Epidermal melanocyte (primary cell): Measurements from ENCODE around the gene PARD6B.

Experiments used
- DNase-seq: peaks from one replicate; pipeline ENCODE4 v3.0.0; 2011; ENCODE audit warnings: low spot score; ENCODE audit not compliant: insufficient read length

Gene PARD6B

DNA sequence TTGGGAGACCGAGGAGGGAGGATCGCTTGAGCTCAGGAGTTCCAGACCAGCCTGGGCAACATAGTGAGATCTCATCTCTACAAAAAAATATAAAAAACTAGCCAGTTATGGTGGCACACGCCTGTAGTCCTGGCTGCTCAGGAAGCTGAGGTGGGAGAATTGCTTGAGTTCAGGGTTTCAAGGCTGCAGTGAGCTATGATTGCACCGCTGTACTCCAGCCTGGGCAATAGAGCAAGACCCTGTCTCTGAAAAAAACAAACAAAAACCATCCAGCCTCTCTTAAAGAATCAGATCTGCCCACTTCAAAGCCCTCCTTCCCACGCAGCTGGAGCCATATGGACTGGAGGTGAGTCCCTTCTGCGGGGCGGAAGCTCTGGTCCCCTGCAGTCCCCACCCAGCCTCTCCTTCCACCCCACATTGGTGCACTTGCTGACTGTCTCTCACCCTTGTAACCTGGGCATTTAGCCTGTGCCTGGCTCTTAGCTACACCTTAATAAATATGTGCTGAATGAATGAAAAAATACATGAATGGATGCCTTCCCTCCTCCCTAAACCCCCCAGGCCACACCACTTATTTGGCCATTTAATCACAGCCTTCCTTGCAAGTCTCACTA is 7.2 kb upstream of the PARD6B start:
- DNase-seq: no peak

DNA sequence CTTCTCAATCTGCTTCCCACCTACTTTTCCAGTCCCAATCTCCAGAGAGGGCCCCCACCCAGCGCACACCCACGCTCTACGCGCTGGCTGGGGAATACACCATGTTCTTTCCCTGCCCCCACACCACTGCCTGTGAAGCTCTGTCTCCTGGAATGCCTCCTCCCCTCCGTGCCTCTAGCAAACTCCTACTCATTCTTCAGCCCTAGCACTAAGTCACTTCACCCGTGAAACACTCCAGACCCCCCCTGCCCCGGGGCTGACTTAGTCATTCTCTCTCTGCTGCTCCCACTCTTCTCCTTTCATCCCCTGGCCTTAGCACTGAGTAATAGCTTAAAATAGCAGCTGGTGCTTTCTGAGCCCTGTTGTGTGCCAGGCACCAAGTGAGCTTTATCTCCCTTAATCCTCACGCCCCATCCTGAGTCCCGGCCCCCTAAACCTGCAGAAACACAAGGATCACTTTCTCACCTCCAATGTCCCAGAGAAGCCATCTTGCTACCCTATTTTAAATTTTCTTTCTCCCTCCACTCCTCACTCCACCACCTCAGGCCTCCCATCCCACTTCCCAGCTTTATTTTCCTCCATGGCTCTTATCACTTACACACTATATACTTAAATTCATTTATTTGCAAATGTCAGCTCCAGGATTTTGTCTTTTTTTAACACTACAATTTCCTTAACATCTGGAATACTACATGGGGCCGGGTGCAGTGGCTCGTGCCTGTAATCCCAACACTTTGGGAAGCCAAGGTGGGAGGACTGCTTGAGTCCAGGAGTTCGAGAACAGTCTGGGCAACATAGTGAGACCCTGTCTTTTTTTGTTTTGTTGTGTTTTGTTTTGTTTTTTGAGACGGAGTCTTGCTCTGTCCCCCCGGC is 6.3 kb upstream of the PARD6B start:
- peak; percentile 37 for DNase-seq

DNA sequence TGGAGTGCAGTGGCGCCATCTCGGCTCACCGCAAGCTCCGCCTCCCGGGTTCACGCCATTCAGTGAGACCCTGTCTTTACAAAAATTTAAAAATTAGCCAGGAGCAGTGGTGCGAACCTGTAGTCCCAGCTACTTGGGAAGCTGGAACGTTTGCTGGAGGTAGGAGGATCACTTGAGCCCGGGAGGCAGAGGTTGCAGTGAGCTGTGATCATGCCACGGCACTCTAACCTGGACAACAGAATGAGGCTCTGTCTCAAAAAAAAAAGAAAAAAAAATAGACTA is 5.7 kb upstream of the PARD6B start:
- no peak for DNase-seq

DNA sequence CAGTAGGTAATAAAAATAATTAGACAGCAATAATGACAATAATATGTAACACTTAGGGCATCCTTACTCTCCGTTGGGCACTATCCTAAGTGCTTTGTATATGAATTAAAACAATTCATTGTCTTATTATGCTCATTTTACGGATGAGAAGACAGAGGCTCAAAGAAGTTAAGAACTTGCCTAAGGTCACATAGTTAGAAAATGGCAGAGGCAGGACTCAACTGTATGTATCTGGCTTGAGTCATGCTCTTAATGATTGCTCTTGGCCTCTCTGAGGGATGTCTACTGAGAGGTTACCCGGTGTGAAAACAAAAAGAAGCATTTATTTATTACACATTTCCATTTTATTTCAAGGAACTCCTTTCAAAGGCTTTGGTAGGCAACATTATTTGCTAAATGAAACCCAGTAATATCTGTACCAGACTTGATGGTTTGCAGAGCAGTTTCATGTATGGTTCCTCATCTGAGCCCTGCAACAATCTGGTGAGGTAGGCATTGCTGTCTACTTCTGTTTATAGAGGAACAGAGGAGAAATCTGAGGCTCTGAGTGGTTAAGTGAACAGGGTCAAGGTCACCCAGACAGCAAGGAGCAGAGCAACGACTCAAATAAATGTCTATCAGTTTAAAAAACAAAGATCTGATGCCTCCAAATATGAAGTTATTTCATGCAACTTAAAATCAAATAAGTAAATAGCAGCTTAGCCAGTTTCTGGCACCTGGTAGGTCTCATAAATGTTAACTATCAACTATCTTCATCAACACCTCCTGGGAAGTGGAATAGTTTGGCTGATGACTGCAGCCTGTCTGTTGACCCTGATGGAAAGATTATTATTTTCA is 4.2 kb upstream of the PARD6B start:
- DNase-seq: no peak

DNA sequence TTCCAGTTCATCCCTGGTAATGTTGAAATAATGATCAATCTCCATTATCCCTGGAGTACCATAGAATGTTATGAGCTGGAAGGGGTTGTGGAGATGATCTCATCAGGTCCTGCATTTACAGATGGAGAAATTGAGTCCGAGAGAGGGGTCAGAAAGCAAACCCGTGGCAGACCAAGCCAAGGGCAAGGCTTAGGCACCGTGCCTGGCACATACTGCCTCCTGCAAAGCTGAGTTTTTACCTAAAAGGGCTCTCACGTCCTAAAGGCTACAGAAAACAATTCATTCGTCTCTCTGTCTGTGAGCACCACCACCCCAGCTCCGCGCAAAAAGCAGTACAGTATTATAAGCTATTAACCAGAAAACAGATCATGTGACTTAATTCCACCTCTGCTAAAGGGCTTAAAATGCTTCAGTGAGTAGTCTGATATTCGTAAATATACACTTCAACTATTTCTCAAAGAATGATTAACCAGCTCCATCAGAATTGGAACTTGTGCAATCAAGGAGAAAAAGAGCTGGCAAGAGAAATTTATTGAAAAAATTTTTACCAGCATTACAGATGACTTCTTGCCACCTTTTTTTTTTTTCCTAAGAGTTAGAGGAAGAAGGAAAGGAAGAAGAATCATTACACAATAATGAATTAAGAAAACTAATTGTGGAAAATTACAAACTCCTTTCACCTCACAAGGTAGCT is 3.4 kb upstream of the PARD6B start:
- no peak for DNase-seq

DNA sequence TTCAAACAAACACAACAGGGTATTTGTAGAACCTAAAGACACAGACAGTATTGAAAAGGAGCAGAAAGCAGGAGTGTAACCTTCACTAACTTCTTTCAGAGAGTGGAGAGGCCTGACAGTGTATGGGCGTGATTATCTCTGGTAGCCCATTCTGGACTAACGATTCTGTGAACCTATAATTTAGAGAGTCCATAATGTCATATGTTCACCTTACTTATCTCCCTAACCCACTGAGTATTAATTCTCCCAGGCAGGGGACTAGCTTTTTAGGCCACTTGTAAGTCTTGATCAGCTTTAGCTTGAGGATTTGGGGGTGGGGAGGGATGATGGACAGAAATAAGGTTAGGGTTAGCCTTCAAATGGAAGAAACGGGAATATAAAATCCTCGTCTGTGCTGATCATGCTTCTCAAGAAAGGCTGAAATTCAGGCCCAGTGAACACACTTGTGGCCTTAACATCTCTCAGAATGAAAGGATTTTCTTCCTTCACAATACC is 2.8 kb upstream of the PARD6B start:
- no peak for DNase-seq

DNA sequence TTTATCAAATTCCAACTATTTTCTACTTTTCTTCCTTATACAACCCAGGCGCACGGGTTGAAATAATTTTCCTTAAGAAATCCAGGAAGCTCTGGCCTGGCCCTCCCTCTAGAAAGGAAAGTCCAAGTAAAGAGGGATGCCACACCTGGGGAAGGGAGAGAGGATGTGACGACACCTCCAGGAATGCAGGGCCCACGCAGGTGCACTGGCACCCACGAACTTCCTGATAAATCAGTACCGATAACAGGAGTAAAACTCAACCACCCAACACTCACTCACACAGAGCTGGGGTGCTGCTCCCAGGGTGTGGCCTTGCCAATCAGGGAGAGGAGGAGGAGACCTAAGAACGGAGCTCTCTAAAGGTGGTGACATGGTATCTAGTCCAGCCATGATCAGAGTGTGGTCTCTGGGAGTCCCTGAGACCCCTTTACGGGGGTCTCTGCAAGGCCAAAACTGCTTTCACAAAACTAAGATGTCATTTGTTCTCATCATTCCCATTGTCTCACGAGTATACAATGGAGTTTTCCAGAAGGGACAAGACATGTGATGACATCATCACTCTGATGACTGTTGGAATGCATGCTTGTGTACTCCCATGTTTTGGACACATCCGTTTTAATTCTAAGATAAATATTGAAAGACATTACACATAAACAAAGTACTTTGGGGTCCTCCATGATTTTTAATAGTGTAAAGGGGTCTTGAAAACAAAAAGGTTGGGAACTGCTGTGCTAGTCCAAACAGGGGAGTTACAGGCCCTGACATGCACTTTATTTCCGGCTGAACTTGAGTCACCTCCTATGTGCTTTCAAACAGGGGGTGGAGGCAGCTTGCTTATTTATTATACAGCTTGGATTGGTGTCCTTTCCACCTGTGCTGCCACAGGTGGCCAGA is 2.2 kb upstream of the PARD6B start:
- no peak for DNase-seq

DNA sequence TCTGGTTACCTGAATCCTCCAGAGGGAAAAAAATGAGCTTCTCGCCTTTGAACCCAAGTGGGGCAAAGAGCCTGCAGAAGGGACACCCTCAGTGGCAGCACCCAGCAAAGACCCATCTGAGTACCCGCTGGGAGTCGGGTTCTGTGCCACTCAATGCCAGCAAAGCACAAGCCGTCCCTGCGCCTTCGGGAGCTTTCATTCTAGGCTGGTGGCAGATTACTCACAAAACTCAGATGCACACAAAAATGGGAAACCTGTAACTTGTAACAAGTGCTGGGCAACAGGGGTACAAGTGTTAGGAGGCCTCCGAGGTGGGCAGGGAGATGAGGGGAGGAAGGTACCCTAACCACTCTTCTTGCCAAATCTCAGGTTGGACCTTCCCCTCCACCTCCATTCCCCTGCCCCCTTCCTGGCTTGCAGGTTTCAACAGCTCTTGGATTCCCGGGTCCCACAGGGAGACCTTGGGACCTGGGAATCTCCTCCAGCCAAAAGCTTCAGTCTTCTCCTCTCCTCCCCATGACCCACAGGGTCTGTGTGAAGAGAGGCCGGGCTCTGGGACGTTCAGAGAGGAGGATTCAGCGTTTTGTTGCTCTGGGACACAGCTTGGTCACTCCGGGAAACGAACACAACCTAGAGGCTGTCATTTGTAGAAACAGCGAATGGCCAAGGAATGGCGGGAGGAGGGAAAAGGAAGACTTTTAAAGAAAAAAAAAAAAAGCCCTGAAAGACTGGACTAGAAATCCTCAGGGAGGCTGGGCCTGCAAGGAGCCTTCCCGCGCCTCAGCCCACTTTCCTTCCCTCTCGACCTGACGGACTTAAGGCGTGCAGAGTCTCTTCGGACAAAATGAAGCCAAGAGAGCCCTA is 1.2 kb upstream of the PARD6B start:
- DNase-seq: no peak

DNA sequence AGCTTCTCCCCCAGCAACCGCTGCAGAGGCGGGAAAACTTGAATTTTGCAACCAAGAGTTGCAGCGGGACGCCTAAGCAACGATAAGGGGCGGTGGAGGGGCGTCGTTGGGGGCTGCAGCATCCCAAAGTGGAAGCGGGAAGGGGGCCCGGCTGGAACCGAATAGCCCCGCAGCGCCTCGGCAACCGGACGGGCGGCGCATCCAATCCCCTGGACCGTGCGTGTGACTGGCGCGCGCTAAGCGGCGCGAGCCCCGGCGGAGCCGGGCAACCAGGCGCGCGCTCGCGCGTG is 670 bp upstream of the PARD6B start:
- DNase-seq: no peak

DNA sequence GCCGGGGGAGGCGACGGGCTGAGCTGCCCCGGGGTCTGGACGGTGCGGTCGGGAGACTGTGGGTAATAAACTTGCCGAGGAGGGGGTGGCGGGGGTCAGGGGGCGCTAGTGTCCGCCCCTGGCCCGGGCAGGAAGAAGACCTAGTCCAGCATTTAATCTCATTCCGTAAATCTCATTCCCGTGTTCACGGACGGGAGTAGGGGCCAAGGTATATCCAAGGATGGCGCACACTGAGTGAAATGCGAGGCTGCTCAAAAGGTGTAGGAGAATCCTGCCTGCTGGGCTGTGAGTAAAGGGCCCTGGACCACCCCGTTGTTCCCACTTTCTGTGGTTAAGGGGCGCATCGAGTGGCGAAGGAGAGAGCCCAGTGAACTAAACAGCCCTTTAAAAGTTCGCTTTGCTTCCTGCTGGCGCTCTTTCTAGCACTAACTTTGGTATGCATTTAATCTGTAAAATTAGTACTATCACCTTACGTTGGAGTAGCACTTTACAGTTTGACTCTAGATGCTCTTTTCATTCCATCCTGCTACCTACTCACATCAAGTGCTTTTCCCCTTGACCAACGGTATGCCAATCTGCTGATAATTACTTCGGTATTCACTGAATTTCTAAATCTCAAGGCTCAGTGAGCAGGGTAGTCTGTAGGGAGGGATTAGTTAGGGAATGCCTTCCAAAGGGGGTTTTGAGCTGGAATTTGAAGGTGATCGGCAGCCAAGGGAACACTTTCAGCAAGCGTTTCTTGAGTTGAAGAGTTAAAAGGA is 730 bp downstream of the PARD6B start:
- DNase-seq: no peak

DNA sequence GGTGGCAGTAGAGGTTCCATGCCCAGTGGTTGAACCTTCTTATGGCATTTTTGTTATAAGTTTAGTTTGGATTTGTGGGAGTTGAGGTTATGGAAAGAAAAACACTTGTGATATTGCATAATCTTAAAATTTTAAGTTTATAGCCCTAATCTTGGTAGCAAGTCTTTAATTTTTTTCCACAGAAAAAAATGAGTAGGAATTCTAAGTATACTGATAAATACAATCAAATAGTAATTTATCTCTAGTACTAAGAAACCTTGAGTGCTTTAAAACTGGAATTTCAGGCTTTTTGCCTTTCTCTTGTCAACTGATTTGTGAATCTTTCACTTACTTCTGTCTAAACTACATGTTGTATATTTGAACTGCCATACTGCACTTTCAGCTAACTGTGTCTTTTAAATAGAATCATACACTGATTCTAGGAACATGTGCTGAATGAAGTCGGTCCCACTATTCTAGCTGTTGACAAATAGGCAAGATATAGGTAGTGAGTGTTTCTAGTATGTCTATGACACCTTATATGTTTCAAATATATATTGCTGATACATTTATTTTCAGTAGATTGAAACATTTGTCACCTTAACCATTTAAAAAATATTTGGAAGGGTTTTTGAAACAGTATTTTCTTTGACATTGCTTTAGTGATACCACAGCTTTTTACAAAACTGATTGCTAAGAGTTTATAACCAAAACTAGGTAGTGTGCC is 2.4 kb downstream of the PARD6B start:
- no peak for DNase-seq

DNA sequence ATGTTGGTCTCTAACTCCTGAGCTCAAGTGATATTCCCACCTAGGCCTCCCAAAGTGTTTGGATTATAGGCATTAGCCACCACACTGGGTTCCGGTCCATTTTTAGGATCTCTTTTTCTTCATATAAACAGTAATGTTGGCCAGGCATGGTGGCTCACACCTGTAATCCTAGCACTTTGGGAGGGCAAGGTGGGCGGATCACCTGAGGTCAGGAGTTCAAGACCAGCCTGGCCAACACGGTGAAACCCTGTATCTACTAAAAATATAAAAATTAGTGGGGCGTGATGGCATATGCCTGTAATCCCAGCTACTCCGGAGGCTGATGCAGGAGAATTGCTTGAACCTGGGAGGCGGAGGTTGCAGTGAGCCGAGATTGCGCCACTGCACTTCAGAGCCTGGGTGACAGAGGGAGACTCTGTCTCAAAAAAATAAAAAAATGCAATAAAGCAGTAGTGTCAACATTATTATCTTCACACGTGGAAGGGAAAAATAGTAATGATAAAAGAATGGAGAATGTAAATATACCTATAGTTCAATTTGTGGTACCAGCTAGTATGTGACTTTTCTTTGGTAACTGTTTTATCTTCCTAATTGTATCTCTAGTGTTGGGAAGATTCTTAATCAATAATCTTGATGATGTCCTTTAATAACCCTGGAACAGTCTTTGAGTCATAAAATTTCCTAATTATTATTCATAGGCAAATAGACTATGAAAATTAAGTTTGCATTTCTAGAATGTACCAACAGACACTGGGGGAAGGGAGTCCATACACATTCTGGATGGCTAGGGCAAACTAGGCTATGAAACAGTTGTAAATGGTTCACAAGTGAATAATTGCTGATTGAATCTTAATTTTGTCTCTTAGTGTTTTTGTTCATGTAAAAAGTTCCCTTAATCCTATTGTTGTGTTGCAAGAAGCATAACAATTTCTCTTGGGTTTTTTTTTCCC is 3.6 kb downstream of the PARD6B start:
- DNase-seq: no peak

DNA sequence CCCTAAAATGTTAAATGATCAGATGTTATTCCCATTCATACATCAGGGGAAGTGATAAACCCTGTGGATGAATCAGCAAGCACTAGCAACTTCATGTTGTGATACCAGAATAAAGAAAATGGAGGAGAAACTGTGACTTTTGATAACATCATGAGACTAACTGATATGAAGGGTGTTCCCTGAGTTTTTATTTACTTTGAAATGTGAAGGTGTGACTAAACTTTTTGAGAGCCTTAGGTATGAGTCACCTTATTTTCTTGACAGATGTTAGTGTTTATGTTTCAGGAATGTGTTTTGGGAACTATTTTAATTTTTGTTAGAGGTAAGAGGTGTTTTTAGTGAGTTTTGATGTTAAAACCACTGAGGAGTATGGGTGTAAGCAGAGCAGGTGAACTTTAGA is 4.4 kb downstream of the PARD6B start:
- no peak for DNase-seq

DNA sequence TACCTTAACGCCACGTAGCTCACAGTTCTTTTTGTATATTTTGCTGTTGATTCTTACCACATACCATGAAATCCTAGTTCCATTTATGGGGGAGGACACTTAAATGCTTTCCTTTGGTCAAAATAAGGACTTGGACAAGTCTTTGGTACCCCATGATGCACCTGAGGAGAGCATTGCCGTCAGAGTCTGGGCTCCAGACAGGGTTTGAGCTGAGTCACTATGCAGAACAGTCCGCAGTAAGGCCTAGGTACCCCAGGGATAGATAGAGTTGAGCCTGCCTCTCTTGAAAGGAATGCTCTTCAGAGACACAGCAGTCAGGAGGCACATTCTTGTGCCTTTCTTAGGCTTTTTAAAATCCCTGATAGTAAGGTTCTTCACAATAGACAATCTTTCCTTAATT is 6.0 kb downstream of the PARD6B start:
- no peak for DNase-seq

DNA sequence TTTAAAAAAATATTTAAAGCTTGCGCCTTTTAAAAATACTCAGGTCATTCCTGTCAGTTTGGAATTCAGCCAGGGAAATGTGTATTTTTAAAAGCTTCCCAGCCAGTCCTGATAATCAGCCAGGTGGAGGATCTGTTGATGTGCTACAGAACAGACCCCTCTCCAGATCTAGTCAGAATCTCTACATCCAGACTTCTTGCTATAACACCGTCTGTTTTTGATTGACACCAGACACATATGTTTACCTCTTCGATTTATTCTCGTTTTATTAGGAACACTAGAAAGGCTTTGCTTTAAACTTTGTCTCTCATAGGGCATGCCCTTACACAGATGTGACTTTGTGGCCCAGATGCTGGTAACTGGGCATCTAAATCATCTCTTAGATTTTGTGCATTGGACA is 11.7 kb downstream of the PARD6B start:
- DNase-seq: no peak

DNA sequence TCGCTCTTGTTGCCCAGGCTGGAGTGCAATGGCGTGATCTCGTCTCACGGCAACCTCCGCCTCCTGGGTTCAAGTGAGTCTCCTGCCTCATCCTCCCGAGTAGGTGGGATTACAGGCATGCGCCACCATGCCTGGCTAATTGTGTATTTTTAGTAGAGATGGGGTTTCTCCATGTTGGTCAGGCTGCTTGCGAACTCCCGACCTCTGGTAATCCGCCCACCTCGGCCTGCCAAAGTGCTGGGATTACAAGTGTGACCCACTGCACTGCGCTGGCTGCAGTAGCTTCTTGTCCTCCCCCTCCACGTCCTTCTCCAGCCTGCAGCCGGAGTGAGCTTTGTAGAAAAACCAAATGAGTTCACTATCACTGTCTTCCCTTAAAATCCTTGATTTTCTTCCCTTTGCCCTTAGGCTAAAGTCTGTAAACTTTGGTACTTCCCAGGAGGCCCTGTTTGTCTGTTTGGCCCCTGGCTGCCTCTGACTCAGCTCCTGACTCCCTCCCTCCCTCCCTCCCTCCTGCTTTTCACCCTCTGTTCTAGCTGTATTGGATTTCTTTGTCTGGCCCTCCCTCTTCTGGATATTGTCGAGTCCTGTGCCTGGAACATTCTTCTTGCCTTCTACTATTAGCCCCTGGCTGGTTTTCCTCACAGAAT is 12.9 kb downstream of the PARD6B start:
- DNase-seq: peak; percentile 77

DNA sequence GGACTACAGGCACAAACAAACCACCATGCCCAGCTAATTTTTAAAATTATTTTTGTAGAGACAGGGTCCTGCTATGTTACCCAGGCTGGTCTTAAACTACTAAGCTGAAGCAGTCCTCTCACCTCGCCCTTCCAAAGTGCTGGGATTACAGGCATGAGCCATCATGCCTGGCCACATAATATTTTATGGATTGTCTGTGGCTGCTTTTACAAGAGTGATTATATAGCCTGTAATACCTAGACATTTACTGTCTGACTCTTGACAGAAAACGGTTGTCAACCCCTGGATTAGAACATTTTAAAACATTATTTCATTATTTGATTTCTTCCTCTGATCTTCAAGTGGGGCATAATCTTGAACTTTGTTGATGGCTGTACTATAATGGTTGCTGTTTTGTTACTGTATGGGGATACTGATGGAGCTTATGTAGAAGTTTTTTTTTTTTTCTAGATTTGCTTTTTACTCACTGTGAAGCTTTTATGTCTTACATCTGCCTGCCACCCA is 14.3 kb downstream of the PARD6B start:
- no peak for DNase-seq
